Measurements from ENCODE around the gene GMDS. TPM values are rescaled to one million over a fixed set of nuclear protein-coding genes. Genes with fewer than 3 reads are reported as not detected.

The GMDS gene
- total and polyA plus RNA-seq, 2 of the 8 experiments (the other 6 are each of a cell fraction or from before 2014, with no cell fraction given), result 16.8 to 50.0 TPM

- TF ChIP-seq ZNF274 (IDR thresholded peaks at IDR 0.05; ENCODE audit: borderline replicate concordance, extremely low read depth, low read length) (no peak), NRF1 (IDR thresholded peaks at IDR 0.05; ENCODE audit: low read depth, low read length) (no peak), HDAC6 (IDR thresholded peaks at IDR 0.05; ENCODE audit: low read depth, low read length) (no peak), SP1 (IDR thresholded peaks at IDR 0.05; ENCODE audit: low read depth, low read length) (no peak)
Observed at GRCh38 chr6:1658212-1659005, 587.0 kb downstream of the GMDS start (continued).
